Neural cell (in vitro differentiated cells): Measurements from ENCODE around the gene EMID1.

Source experiments
- CTCF ChIP-seq: fragments of 450-650 bp; IDR thresholded peaks from 2 replicates; pipeline ENCODE4 v1.5.1; 2014; ENCODE audit warnings: antibody characterized with exemption, mild to moderate bottlenecking, moderate library complexity; ENCODE audit not compliant: poor library complexity, severe bottlenecking
- EP300 ChIP-seq: fragments of 450-650 bp; conservative IDR thresholded peaks from 2 replicates; pipeline ENCODE4 v1.6.1; 2014; ENCODE audit warnings: antibody characterized with exemption, mild to moderate bottlenecking, moderate library complexity; ENCODE audit not compliant: poor library complexity, severe bottlenecking
- EZH2 ChIP-seq: fragments of 200-600, 300-800 bp; shearing (Covaris generic), sonication (generic); IDR thresholded peaks from 2 replicates; pipeline ENCODE4 v1.6.1; 2014; ENCODE audit warnings: antibody characterized with exemption, low read length, borderline replicate concordance, mild to moderate bottlenecking; ENCODE audit not compliant: insufficient read depth, poor library complexity, severe bottlenecking
- MXI1 ChIP-seq: fragments of 450-650 bp; conservative IDR thresholded peaks from 2 replicates; pipeline ENCODE4 v1.6.1; 2014; ENCODE audit warnings: antibody characterized with exemption, mild to moderate bottlenecking; ENCODE audit not compliant: poor library complexity, severe bottlenecking
- POLR2AphosphoS5 ChIP-seq: IDR thresholded peaks from 2 replicates; pipeline ENCODE4 v1.6.1; 2012
- RAD21 ChIP-seq: fragments of 450-650 bp; conservative IDR thresholded peaks from 2 replicates; pipeline ENCODE4 v1.6.1; 2014; ENCODE audit warnings: antibody characterized with exemption, mild to moderate bottlenecking, moderate library complexity
- SMC3 ChIP-seq: fragments of 450-650 bp; conservative IDR thresholded peaks from 2 replicates; pipeline ENCODE4 v1.6.1; 2014; ENCODE audit warnings: antibody characterized with exemption, mild to moderate bottlenecking, moderate library complexity; ENCODE audit not compliant: poor library complexity
- TAF1 ChIP-seq: IDR thresholded peaks from 2 replicates; pipeline ENCODE4 v1.6.1; 2012; ENCODE audit warnings: low read depth

GRCh38 chr22:29205594-29206371 is at the start of gene EMID1:
- TF ChIP-seq EZH2 (no peak), CTCF (peak; percentile 53), MXI1 (no peak), RAD21 (no peak), POLR2AphosphoS5 (peak; percentile 10), SMC3 (peak; percentile 14), TAF1 (no peak), EP300 (no peak)
